Cardiac septum (tissue), 1 donor: ENCODE measurements around the gene APLP1. TPM values are rescaled to one million over a fixed set of nuclear protein-coding genes. Genes with fewer than 3 reads are reported as not detected.
A peak's percentile ranks its signal among the peaks of the same experiment; 100 is the strongest.
"Not testable (repeated sequence)": the region's sequence is repeated elsewhere in the genome, so short reads cannot be mapped to it uniquely, and the experiment has no call there.

Experiments
- DNase-seq: peaks from one replicate; pipeline ENCODE4 v3.0.0-alpha.2; 2020; ENCODE audit warnings: low spot score
- intact Hi-C: fragments of 100-400 bp; cut with DNase I; formaldehyde crosslinking; loops from one replicate; pipeline ENCODE4 v1.14.0; 2022
- long read RNA-seq: library from polyadenylated mRNA; unstranded; transcript quantifications from one replicate; pipeline ENCODE4 v2.0.0, GENCODE V29; 2021
- total RNA-seq: library from RNA; stranded (reverse); fragmentation: NEBNext Ultra II Directional; extraction: Animal tissue kit (Norgen Biotek cat#: 25700); gene quantifications from one replicate; pipeline ENCODE4 v1.2.1, GENCODE V29; 2021
- donor health status: DM: no; HTN: no; CAD: no.

The APLP1 gene
- total RNA-seq, result 39.9 TPM
- long read RNA-seq, transcript APLP1-201 (17 exons, 2,495 nt), result major isoform, 23 of 124 reads
- long read RNA-seq, partial matches to known transcripts, result 10 of 124 reads
- long read RNA-seq, other reads (novel, unspliced or antisense), result 91 of 124 reads

GRCh38 chr19:35868172-35868822, at the start of gene APLP1:
APLP1 (plus strand) TSS chr19:35868574; CDS start chr19:35868637, 63 bp downstream.
- DNase-seq, result peak; percentile 86
- intact Hi-C loops, result loop anchor here (10.0 kb wide), 1 partner anchor 93 kb away; the partner anchor contains the start of gene ARHGAP33

DNA sequence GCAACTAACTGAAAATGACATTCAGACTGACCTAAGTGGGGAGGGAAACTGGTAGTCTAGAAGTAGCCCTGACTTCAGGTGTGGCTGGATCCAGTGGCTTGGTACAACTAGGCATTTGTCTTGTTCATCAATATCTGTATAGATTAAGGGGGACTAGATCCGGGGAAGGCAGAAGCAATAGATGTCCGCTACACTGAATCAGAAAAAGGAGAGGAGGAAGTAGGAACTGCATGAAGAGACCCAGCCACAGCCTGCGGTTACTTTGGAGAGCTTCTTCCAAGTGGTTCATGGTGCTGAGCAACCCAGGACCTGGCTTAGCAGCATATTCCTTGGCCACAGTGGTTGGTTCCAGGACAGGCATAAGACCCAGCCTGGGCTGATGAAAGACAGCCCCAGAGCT, 45.8 kb upstream of the APLP1 start:
- intact Hi-C loops, result loop anchor here (10.0 kb wide), 1 partner anchor 108 kb away; the partner anchor contains the start of gene KMT2B
- no peak for DNase-seq

- no peak for DNase-seq
- intact Hi-C loops, result loop anchor here (10.0 kb wide), 1 partner anchor 109 kb away; the partner anchor contains the start of gene KMT2B
Measured at GRCh38 chr19:35824150-35824549, 44.2 kb upstream of the APLP1 start.

GRCh38 chr19:35828692-35829301, 39.6 kb upstream of the APLP1 start:
- intact Hi-C loops, result loop anchor here (10.0 kb wide), 1 partner anchor 114 kb away; the partner anchor contains the start of gene KMT2B
- no peak for DNase-seq

- intact Hi-C loops, result no loop called here
- no peak for DNase-seq
Measured at GRCh38 chr19:35830986-35831385, 37.4 kb upstream of the APLP1 start.

DNA sequence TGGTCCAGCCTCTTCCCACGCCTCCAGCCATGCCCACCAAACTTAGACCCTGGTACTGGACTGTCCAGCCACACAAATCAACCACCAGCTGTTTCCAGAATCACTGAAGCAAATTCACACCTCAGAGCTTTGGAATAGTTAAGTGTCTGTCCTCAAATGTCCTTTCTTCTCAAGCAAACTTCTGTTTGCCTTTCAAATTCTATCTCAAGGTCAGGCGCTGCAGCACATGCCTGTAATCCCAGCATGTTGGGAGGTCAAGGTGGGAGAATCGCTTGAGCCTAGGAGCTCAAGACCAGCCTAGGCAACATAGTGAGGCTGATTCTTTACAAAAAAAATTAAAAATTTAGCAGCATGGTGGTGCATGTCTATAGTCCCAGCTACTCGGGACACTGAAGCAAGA, 36.3 kb upstream of the APLP1 start:
- intact Hi-C loops, result no loop called here
- no peak for DNase-seq

- intact Hi-C loops, result no loop called here
- DNase-seq, result no peak
Measured at GRCh38 chr19:35833972-35834371, 34.4 kb upstream of the APLP1 start.

- intact Hi-C loops, DNase-seq: not testable (repeated sequence)
Measured at GRCh38 chr19:35836096-35836495, 32.3 kb upstream of the APLP1 start.

- intact Hi-C loops, result no loop called here
- DNase-seq, result no peak
Measured at GRCh38 chr19:35841961-35842595, 26.3 kb upstream of the APLP1 start.

DNA sequence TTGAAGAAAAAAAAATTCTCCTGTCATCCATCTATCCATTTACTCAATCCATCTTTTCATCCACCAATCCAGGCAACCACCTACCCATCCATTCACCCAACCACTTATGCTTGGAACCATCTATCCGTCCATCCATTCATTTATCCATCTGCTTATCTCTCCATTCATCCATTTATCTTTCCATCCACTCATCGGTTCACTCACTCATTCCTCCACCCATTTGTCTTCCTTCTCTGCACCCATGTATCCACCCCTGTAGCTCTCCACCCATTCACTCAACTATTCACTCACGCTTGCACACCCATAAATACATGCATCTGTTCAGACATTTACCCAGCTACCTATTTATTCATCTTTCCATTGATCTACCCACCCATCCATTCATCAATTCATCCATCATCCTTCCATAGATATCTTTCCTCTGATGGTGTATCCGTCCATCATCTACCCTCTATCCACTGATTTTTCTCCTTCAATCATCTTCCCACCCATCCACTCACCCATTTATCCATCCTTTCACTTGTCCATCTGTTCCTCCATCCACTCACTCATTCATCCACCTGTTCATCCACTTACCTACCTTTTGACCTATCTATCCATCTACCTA, 25.6 kb upstream of the APLP1 start:
- intact Hi-C loops, result no loop called here
- DNase-seq, result no peak

- intact Hi-C loops, result no loop called here
- no peak for DNase-seq
Measured at GRCh38 chr19:35843676-35844481, 24.5 kb upstream of the APLP1 start.

- intact Hi-C loops, result no loop called here
- DNase-seq, result no peak
Measured at GRCh38 chr19:35844482-35845214, 23.7 kb upstream of the APLP1 start.

DNA sequence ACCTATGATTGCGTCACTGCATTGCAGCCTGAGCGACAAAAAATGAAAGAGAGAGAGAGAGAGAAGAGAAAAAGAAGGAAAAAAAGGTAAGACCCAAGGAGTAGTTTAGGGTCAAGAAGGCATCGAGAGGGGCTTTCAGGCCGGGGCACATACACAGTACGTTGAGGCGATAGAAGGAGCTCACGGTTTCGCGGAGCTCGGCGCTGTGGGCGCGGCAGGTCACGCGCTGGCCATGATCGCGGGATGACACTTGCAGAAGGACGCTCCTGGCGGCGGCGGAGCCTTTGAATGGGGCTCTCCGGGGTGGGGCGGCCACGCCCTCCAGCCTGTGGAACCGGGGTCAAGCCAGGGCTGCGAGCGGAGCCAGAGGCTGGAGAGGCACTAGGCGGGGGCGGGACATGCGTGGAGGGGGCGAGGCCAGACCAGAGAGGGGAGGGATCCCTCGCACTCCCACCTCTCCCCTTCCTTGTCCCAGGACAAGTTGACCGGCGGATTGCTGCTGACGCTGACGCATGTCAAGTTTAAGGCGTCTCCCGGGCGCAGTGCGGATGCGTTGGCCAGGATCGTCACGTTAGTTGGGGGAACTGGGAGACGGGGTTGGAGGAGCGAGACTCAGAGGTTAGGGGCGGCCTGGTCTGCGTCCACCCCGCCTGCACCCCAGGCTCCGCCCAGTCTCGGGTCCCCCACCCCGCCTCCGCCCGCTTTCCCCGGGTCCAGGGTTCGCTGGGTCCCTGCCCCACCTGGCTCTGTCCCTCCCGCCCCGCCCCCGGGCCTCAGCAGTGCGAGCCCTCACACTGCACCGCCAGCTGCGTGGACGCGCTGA, 22.9 kb upstream of the APLP1 start:
- no peak for DNase-seq
- intact Hi-C loops, result no loop called here

DNA sequence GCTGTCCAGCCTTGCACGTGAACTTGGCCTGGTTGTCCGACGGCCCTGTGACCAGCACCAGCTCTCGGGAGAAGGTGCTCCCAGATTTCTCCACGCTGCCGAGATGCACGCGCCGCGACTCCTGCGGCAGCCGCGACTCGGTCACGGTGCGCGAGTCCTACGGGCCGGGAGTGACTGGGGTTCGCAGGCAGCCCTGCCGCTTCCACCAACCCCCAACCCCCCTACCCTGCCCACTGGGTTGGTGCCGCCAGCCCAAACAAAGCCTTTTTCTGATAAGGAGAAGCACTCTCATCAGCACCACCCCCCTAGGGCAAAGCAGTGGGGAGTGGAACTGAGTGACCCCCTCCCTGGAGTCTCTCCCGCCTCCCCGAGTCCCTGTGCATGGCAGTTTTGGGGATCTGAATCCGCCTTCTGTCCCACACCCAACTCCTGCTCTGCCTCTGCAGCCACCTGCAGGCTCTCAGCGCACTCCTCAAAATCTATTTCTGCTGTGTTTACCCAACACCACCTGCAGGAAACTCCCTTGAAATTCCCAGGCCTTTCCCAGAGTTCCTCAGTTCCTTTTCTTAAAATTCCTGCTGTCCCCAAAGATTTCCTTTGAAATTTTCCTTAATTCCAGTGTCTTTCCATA, 22.2 kb upstream of the APLP1 start:
- no peak for DNase-seq
- intact Hi-C loops, result no loop called here

DNA sequence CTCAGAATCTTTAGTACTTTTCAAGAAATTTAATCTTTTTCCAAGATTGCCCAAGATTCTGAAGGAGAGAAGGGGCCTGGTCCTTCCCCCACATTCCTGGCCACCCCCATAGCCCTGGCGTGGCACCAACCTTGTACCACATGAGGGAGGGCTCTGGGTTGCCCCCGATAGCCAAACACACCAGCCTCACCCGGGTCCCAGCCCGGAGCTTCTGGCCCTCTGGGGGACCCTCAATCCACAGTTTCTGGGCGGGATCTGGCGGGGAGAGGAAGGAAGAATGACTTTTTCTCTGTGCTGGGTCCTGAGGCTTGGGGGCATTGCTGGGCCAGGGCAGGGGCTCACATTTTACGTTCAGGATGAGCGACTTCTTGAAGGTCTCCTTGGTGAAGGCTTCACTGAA, 20.5 kb upstream of the APLP1 start:
- intact Hi-C loops, result no loop called here
- no peak for DNase-seq

DNA sequence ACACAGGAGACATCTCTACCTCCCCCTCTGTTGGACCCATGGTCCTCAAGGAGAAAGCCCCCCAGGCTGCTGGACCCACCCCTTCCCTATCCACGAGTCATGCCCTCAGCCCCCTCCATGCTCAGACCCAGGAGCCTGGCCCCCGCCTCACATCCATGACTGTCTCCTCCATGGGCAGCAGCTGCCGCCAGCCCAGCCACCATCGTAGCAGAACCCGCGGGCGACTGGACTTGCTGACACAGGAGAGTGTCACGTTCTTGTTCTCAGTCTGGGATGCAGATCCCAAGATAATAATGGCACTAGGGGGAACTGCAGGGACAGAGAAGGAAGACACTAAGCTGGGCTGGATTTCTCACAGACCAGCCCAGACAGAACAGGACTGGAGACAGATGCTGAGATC, 19.9 kb upstream of the APLP1 start:
- DNase-seq, result no peak
- intact Hi-C loops, result no loop called here

DNA sequence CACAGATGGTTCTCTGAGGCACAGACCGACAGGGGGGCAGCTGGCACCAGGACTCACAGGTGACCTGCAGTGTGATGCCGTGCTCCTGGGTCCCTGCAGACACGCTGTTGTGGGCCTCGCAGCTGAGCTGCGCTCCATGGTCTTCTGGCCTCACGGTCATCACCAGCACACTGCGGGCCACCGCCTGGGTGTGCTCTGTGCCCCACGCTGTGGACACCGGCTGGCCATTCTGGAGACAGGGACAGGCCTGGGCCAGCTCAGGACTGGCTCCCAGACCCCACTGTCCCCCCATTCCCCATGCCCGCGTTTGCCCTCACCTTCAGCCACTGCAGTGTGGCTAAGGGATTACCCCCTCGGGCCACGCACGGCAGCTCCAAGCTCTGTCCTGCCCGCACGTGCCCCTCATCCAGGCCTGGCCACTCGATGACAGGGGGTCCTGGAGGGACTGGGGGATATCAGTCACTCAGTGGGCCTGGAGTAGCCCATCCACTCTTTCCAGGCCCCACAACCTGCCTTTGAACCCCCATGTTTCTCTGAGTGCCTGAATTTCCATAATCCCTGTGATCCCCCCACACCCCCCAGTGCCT, 19.4 kb upstream of the APLP1 start:
- DNase-seq, result no peak
- intact Hi-C loops, result no loop called here
